ENCODE results near the gene ASB8. TPM values are rescaled to one million over a fixed set of nuclear protein-coding genes. Genes with fewer than 3 reads are reported as not detected.
"Not testable (repeated sequence)": the region's sequence is repeated elsewhere in the genome, so short reads cannot be mapped to it uniquely, and the experiment has no call there.

The ASB8 gene
- total RNA-seq, 1 donor from 2014 or later, result 32.5 TPM

DNA sequence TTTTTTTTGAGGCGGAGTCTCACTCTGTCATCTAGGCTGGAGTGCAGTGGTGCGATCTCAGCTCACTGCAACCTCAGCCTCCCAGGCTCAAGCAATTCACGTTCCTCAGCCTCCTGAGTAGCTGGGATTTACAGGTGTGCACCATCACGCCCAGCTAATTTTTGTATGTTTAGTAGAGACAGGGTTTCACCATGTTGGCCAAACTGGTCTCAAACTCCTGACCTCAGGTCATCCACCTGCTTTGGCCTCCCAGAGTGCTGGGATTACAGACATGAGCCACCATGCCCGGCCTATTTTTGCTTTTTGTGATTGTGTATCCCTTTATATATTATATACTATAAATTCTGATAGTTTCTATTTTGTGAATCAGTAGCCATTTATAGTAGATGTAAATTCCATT lies 1.5 kb downstream of the ASB8 start:
- H3K9me3 Mint-ChIP-seq; H3K27me3 Mint-ChIP-seq (ENCODE audit: low read depth); DNase-seq (ENCODE audit: low spot score); H3K27ac Mint-ChIP-seq: not testable (repeated sequence)
- Mint-ChIP-seq H3K4me1 (ENCODE audit: low read depth) (peaks cover 18% of the 10 kb centered on the region), H3K36me3 (ENCODE audit: low read depth) (peaks cover 25% of the 10 kb centered on the region), H3K4me3 (ENCODE audit: low read depth) (peak overlapping the region; percentile 86)
- intact Hi-C loops (cut with micrococcal nuclease), result loop anchor here (2.0 to 5.0 kb wide), 4 partner anchors 37 to 448 kb away; partner anchors contain the start of genes HDAC7, PFKM and RPAP3

DNA sequence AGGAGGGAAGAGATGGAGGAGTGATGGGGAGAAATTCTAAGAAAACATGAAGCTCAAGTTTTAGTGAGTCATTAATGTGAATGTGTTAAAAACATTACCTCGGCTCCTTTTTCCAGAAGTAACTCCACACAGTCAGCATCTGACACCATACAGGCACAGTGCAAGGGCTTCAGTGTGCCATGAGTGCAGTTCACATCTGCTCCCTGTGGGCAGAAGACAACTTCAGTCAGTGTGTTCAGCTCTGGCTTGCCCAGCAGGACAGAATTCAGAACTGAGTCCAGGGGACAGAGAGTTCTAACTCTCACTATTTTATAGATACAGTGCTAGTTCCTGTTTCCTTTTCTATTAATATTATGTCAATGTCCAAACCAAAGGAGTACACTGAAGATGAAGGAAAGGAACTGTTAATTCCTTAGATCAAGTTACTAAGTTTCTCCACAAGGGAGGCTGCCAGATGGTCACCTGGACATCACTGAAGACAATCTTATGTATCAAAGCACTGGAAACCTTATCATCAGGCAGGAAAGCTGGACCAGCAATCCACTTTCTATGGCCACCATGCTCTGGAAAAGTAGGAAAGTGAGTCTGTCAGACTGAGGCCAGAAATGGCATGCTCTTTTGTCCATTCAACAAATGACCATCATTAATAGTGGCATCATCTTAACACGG lies 6.1 kb downstream of the ASB8 start:
- Mint-ChIP-seq H3K4me1 (ENCODE audit: low read depth) (peaks cover 8% of the 10 kb centered on the region), H3K27ac (no peak overlapping the region), H3K36me3 (ENCODE audit: low read depth) (peaks cover 62% of the 10 kb centered on the region), H3K27me3 (ENCODE audit: low read depth) (no peaks in the 10 kb centered on the region), H3K9me3 (no peaks in the 10 kb centered on the region), H3K4me3 (ENCODE audit: low read depth) (no peak overlapping the region)
- intact Hi-C loops (cut with micrococcal nuclease), result no loop called here
- DNase-seq (ENCODE audit: low spot score), result no peak

DNA sequence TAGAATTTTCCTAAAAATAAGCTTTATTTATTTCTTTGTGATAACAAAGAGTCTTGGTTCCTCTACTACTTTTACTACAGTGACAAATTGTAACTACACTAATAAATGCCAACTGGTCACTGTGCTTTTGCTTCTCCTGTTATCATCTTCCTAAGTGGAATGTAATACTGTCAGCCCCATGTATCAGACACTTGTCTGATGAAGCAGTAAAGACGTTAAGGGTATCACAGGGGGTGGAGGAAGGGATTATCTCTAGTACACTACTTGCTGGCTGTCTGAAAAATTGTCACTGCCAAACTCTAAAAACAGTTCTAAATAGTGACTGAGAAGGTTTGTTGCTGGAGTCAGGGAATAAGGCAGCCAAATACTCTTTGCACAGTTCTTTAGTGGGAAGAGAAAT lies 11.3 kb downstream of the ASB8 start:
- H3K4me3 Mint-ChIP-seq (ENCODE audit: low read depth), result no peak overlapping the region
- H3K36me3 Mint-ChIP-seq (ENCODE audit: low read depth), result peaks cover 72% of the 10 kb centered on the region

DNA sequence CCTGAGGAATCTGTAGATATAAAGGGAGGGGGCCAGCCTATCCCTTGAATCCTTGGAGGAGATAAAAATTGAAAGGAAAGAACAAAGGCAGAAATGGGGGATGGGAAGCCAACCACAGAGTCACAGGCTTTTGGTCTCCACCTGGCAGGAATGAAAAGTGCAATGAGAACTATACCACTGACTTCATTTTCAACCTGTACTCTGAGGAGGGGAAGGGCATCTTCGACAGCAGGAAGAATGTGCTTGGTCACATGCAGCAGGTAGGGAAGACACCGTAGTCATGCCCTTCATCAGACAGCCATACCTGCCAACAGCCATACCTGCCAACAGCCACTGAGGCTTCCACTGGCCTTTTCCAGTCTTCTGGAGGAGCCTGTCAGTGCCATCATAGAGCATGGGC lies 13.4 kb downstream of the ASB8 start:
- peaks cover under 1% of the 10 kb centered on the region for H3K4me1 Mint-ChIP-seq (ENCODE audit: low read depth)
- no peak overlapping the region for H3K4me3 Mint-ChIP-seq (ENCODE audit: low read depth)
- H3K36me3 Mint-ChIP-seq (ENCODE audit: low read depth), result peaks cover 57% of the 10 kb centered on the region
- no peaks in the 10 kb centered on the region for H3K27me3 Mint-ChIP-seq (ENCODE audit: low read depth)
- H3K9me3 Mint-ChIP-seq, result no peaks in the 10 kb centered on the region
- intact Hi-C loops (cut with micrococcal nuclease), result no loop called here
- no peak overlapping the region for H3K27ac Mint-ChIP-seq
- DNase-seq (ENCODE audit: low spot score), result no peak

More for the DNA sequence above, 11.3 kb downstream of the ASB8 start:
- no peak for DNase-seq (ENCODE audit: low spot score)
- H3K27ac Mint-ChIP-seq, result no peak overlapping the region
- no peaks in the 10 kb centered on the region for H3K9me3 Mint-ChIP-seq
- intact Hi-C loops (cut with micrococcal nuclease), result no loop called here
- no peaks in the 10 kb centered on the region for H3K27me3 Mint-ChIP-seq (ENCODE audit: low read depth)
- peaks cover 1% of the 10 kb centered on the region for H3K4me1 Mint-ChIP-seq (ENCODE audit: low read depth)

DNA sequence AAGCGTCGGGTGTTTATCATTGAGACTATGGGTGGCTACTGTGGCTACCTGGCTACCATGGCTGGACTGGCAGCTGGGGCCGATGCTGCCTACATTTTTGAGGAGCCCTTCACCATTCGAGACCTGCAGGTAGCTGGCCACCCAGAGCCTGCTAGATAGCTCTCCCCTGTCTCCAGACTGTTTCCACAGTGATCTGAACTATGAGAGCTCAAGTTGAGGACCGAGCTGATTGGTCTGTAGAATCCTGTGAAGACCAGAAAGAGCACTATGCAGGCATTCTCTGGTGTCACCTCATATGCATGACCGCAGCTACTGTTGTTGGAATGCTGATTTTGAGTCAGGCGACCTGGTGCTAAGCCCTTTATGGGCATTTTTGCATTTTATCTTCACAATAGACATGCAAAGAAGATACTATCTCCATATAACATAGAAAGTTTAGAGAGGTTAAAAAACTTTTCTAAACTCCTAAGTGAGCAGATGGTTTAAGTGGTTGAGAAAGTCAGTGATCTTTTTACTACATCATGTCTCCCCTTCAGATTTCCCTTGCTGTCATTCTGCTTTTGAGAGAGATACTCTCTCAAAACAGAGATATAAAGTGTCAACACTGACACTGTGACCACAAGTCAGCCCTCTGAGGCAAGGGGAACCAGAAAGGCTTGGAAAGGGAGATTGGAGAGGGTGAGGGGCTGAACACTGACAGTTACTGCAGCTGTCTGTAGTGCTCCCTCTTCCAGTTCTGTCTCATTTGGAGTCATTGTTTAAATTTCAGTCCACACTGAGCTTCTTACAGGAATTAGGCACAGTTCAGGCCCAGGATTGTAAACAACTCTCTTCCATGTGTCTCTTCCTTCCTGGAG lies 14.3 kb downstream of the ASB8 start:
- Mint-ChIP-seq H3K4me3 (ENCODE audit: low read depth) (no peak overlapping the region), H3K27ac (no peak overlapping the region), H3K36me3 (ENCODE audit: low read depth) (peaks cover 52% of the 10 kb centered on the region), H3K4me1 (ENCODE audit: low read depth) (no peaks in the 10 kb centered on the region), H3K27me3 (ENCODE audit: low read depth) (no peaks in the 10 kb centered on the region), H3K9me3 (no peaks in the 10 kb centered on the region)
- intact Hi-C loops (cut with micrococcal nuclease), result no loop called here
- no peak for DNase-seq (ENCODE audit: low spot score)

DNA sequence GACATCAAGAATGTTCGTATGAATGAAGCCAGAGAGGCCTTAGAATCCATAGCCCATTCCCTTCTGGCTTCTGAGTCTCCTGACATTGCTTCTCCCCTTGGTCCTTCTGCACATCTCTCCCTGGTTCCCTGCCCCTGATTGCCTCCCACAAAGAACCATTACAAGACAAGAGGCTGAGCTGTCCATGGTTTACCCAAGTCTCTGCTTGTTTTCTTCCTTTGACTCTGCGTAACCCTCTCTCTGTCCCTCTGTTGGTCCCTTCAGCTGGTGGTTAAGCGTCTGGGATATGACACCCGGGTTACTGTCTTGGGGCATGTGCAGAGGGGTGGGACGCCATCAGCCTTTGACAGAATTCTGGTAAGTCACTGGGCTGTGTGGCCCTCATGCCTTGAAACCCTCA lies 22.3 kb downstream of the ASB8 start:
- no peak for DNase-seq (ENCODE audit: low spot score)
- H3K27ac Mint-ChIP-seq, result no peak overlapping the region
- H3K4me3 Mint-ChIP-seq (ENCODE audit: low read depth), result no peak overlapping the region
- H3K36me3 Mint-ChIP-seq (ENCODE audit: low read depth), result peaks cover 22% of the 10 kb centered on the region
- no peaks in the 10 kb centered on the region for H3K9me3 Mint-ChIP-seq
- intact Hi-C loops (cut with micrococcal nuclease), result no loop called here
- no peaks in the 10 kb centered on the region for H3K4me1 Mint-ChIP-seq (ENCODE audit: low read depth)
- H3K27me3 Mint-ChIP-seq (ENCODE audit: low read depth), result no peaks in the 10 kb centered on the region

DNA sequence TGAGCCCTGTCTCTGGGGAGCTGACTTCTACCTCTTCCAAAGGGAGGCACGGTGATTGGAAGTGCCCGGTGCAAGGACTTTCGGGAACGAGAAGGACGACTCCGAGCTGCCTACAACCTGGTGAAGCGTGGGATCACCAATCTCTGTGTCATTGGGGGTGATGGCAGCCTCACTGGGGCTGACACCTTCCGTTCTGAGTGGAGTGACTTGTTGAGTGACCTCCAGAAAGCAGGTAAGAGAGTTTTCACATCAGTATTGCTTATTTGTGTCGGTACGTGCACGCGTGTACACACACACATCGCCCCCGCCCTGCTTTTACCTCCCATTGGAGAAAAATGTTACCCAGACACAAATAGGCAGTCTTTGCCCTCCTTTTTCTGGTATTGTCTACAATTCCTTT lies 24.5 kb downstream of the ASB8 start:
- Mint-ChIP-seq H3K36me3 (ENCODE audit: low read depth) (peaks cover 22% of the 10 kb centered on the region), H3K9me3 (no peaks in the 10 kb centered on the region), H3K27ac (no peak overlapping the region), H3K4me3 (ENCODE audit: low read depth) (no peak overlapping the region), H3K4me1 (ENCODE audit: low read depth) (no peaks in the 10 kb centered on the region), H3K27me3 (ENCODE audit: low read depth) (no peaks in the 10 kb centered on the region)
- intact Hi-C loops (cut with micrococcal nuclease), result no loop called here
- DNase-seq (ENCODE audit: low spot score), result no peak

DNA sequence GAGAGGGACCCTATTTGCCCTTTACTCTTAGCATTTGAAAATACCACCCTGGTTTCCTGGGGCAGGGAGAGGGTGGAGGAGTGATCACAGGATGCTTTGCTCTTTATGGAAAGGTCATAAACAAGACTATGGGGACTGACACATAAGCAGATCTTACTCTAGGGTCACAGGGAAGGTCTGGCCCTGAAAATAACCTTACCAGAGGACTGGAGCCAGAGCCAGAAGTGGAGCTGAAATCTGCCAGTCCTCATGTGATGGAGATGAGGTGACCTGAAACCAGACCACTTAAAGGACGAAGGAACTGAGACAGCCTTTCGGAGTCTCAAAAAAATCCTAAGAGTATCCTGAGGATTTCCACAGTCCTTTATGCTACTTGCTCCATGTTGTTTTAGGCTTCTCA lies 25.8 kb downstream of the ASB8 start:
- H3K27ac Mint-ChIP-seq, result no peak overlapping the region
- H3K4me1 Mint-ChIP-seq (ENCODE audit: low read depth), result no peaks in the 10 kb centered on the region
- H3K9me3 Mint-ChIP-seq, result no peaks in the 10 kb centered on the region
- H3K4me3 Mint-ChIP-seq (ENCODE audit: low read depth), result no peak overlapping the region
- intact Hi-C loops (cut with micrococcal nuclease), result no loop called here
- DNase-seq (ENCODE audit: low spot score), result no peak
- H3K36me3 Mint-ChIP-seq (ENCODE audit: low read depth), result peaks cover 28% of the 10 kb centered on the region
- no peaks in the 10 kb centered on the region for H3K27me3 Mint-ChIP-seq (ENCODE audit: low read depth)

DNA sequence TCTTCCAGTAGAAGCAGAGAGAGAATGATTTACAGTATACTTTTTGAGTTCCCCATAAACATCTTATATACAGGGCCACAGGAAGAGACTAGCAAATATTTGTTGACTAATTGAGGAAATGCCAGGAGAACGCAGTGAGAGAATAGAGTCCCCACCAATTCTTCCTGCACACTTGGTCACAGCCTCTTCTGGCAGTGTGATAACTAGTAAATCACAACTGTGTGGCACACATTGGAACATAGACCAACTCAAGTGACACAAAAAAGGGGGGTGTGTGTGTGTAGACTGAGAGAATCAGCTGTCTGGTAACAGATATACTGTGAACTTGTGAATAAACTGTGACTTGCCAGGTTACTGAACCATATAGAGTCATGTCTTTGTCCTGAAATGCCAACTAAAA lies 27.9 kb downstream of the ASB8 start:
- DNase-seq (ENCODE audit: low spot score), result no peak
- Mint-ChIP-seq H3K9me3 (no peaks in the 10 kb centered on the region), H3K27me3 (ENCODE audit: low read depth) (no peaks in the 10 kb centered on the region), H3K4me3 (ENCODE audit: low read depth) (no peak overlapping the region), H3K4me1 (ENCODE audit: low read depth) (no peaks in the 10 kb centered on the region), H3K27ac (no peak overlapping the region), H3K36me3 (ENCODE audit: low read depth) (peaks cover 23% of the 10 kb centered on the region)
- intact Hi-C loops (cut with micrococcal nuclease), result no loop called here

DNA sequence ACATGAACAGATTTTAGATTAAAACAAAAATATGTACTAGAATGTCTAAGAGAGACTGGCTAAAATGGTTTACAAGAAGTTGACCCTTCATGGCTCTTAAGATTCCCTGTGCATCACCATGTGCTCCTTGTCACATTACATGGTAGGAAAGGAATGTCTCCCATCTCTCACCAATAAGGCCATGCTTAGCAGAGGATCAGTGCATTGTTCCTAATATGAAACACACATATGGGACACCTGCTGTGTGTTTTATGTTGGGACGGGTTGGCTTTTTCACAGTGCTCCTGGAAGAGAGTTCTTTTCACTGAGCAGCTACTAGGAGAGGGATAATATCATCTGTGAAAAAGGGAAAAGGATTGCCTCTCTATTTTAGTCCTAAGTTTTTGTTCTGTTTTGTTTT lies 28.5 kb downstream of the ASB8 start:
- Mint-ChIP-seq H3K4me3 (ENCODE audit: low read depth) (no peak overlapping the region), H3K27ac (no peak overlapping the region), H3K4me1 (ENCODE audit: low read depth) (no peaks in the 10 kb centered on the region), H3K9me3 (no peaks in the 10 kb centered on the region), H3K36me3 (ENCODE audit: low read depth) (peaks cover 22% of the 10 kb centered on the region), H3K27me3 (ENCODE audit: low read depth) (no peaks in the 10 kb centered on the region)
- intact Hi-C loops (cut with micrococcal nuclease), result no loop called here
- no peak for DNase-seq (ENCODE audit: low spot score)

DNA sequence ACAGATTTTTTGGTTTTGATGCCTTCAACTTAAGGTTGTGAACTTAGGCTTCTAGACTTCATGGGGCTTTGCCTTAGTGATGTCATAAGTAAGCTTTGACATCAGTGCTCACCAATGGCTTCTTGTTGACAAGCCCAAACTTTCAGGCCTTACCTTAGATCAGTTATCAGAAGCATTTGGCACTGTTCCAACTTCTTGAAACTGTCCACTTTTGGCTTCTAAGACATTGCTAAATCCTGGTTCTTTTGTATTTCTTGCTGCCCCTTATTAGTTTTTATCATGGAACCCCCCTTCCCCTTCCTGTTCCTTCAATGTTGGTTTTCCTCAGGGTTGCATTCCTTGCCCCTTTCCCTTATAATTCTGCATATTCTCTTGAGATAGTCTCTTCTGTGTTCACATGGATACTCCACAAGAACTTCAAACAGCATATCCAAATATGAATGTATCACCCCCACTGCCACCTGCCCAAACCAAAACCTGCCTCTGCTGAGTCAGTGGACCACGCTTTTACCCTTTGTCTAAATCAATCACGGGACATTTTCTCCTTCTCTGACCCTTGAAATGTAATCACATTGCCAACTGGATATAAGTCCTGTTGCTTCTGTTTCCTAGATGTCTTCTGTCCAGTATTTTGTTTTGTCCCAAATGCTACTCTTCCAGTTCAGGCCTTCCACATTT lies 30.2 kb downstream of the ASB8 start:
- H3K27me3 Mint-ChIP-seq (ENCODE audit: low read depth), result no peaks in the 10 kb centered on the region
- no peaks in the 10 kb centered on the region for H3K9me3 Mint-ChIP-seq
- H3K27ac Mint-ChIP-seq, result no peak overlapping the region
- H3K36me3 Mint-ChIP-seq (ENCODE audit: low read depth), result peaks cover 25% of the 10 kb centered on the region
- intact Hi-C loops (cut with micrococcal nuclease), result no loop called here
- no peak for DNase-seq (ENCODE audit: low spot score)
- no peaks in the 10 kb centered on the region for H3K4me1 Mint-ChIP-seq (ENCODE audit: low read depth)
- no peak overlapping the region for H3K4me3 Mint-ChIP-seq (ENCODE audit: low read depth)

DNA sequence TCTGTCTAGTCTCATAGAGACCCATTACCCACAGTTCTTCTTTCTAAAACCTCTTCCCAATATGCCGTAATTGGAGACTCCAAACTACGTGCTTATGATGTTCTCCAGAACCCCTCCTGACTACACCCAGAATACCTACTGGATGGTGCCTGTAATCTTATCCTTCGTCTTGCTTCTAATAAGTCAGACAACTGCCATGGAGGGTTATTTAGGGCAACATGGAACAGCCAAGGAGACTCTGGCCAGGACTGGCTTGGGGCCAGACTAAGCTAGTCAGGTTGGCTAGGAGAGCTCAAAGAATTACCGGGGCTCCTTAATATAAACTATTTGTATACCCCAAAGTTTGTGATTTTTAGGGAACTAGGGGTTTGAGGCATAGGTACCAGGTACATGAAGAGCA lies 31.3 kb downstream of the ASB8 start:
- H3K27me3 Mint-ChIP-seq (ENCODE audit: low read depth), result no peaks in the 10 kb centered on the region
- DNase-seq (ENCODE audit: low spot score), result no peak
- H3K4me1 Mint-ChIP-seq (ENCODE audit: low read depth), result peaks cover 1% of the 10 kb centered on the region
- H3K27ac Mint-ChIP-seq, result no peak overlapping the region
- H3K36me3 Mint-ChIP-seq (ENCODE audit: low read depth), result peaks cover 25% of the 10 kb centered on the region
- intact Hi-C loops (cut with micrococcal nuclease), result no loop called here
- H3K9me3 Mint-ChIP-seq, result no peaks in the 10 kb centered on the region
- no peak overlapping the region for H3K4me3 Mint-ChIP-seq (ENCODE audit: low read depth)

DNA sequence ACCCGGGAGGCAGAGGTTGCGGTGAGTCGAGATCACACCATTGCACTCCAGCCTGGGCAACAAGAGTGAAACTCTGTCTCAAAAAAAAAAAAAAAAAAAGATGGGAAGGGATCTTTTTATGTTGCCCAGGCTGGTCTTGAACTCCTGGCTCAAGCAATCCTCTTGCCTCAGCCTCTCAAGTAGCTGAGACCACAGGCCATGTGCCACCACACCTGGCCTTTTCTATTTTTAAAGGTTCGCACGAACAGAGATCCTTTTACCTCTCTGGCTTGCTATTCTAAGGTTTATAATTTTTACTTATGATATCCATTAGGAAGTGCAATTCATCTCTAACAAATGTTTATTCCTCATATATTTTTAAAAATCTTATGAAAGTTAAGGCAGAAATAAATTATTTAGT lies 31.8 kb downstream of the ASB8 start:
- H3K36me3 Mint-ChIP-seq (ENCODE audit: low read depth), result peaks cover 25% of the 10 kb centered on the region
- H3K9me3 Mint-ChIP-seq; DNase-seq (ENCODE audit: low spot score); H3K4me1 Mint-ChIP-seq (ENCODE audit: low read depth); H3K4me3 Mint-ChIP-seq (ENCODE audit: low read depth); H3K27me3 Mint-ChIP-seq (ENCODE audit: low read depth); intact Hi-C loops (cut with micrococcal nuclease); H3K27ac Mint-ChIP-seq: not testable (repeated sequence)

Data from activated T-helper 2 cell treated with anti-CD3 and anti-CD28 coated beads, Interferon-gamma antibody, Interleukin-2, Interleukin-4, amounts not matched to agents 10 μg/mL and 5 μg/mL and 100 μg/mL, durations not matched to agents 14 hours and 24 hours and 36 hours (primary cell).